B cell (primary cell): ENCODE results near the gene AARS1. TPM values are rescaled to one million over a fixed set of nuclear protein-coding genes. Genes with fewer than 3 reads are reported as not detected.
"Not testable (repeated sequence)": the region's sequence is repeated elsewhere in the genome, so short reads cannot be mapped to it uniquely, and the experiment has no call there.

ENCODE experiments used
- ATAC-seq: fragments of 200-7000 bp; cut with Tn5 transposase; one replicate; pipeline ENCODE4 v1.10.0; 2021; ENCODE audit warnings: low read depth, mild to moderate bottlenecking, moderate number of reproducible peaks, moderate library complexity
- CTCF ChIA-PET: fragments of 350-600 bp; sonication (Branson Sonifier 250); formaldehyde crosslinking; loops from one replicate; lab custom pipeline; 2021; ENCODE audit warnings: antibody characterized with exemption, inconsistent platforms; lab: Charles Lee
- POLR2A ChIA-PET: fragments of 350-600 bp; sonication (Branson Sonifier 250); formaldehyde crosslinking; loops from one replicate; lab custom pipeline; 2021; ENCODE audit warnings: antibody characterized with exemption; lab: Charles Lee
- DNase-seq: peaks from one replicate; pipeline ENCODE4 v3.0.0; 2013
- H2AFZ ChIP-seq: 2 replicates; pipeline ENCODE4 v1.6.1; 2012; ENCODE audit warnings: mild to moderate bottlenecking, low read depth, low read length; ENCODE audit not compliant: insufficient read depth, poor library complexity, severe bottlenecking
- H3K27ac ChIP-seq, 2 donors: 1 replicate in 1 of 2; 2 replicates in 1 of 2; pipeline ENCODE4 v1.5.1; 2012 to 2013; ENCODE audit warnings: low read length in 2 of 2, mild to moderate bottlenecking in 2 of 2, moderate library complexity in 1 of 2
- H3K27me3 ChIP-seq, 4 experiments: fragments of 200-600 bp in 1 of 4; sonication (generic) in 1 of 4; replicated peaks in 1 of 4; 1 replicate in 2 of 4; 2 replicates in 2 of 4; pipeline versions ENCODE4 v1.6.1 to v1.7.0; 2013 to 2016; ENCODE audit warnings: low read length in 3 of 4, mild to moderate bottlenecking in 2 of 4, mixed read lengths in 1 of 4, moderate library complexity in 1 of 4; ENCODE audit not compliant: insufficient read depth in 4 of 4, control insufficient read depth in 3 of 4; ENCODE audit errors: control extremely low read depth in 1 of 4
- H3K36me3 ChIP-seq, 2 experiments: replicated peaks in 1 of 2; 1 replicate in 1 of 2; 2 replicates in 1 of 2; pipeline versions ENCODE4 v1.6.1 to v1.7.1; 2013; ENCODE audit warnings: low read length in 1 of 2; ENCODE audit not compliant: insufficient read depth in 2 of 2, control insufficient read depth in 1 of 2; ENCODE audit errors: control extremely low read depth in 1 of 2, extremely low read depth in 1 of 2
- H3K4me1 ChIP-seq, 2 donors: fragments of 200-600 bp in 1 of 2; sonication (generic) in 1 of 2; 1 replicate in 1 of 2; 2 replicates in 1 of 2; pipeline versions ENCODE4 v1.5.1 to v1.6.1; 2013 to 2017; ENCODE audit warnings: low read length in 2 of 2; ENCODE audit not compliant: control insufficient read depth in 2 of 2, insufficient read depth in 2 of 2
- H3K4me2 ChIP-seq: replicated peaks from 2 replicates; pipeline ENCODE3; 2012; ENCODE audit warnings: mild to moderate bottlenecking, low read depth, low read length; ENCODE audit not compliant: poor library complexity, severe bottlenecking
- H3K4me3 ChIP-seq, 5 experiments: fragments of 200-600 bp in 1 of 5; sonication (generic) in 1 of 5; 1 replicate in 3 of 5; 2 replicates in 2 of 5; pipeline versions ENCODE4 v1.5.1 to v1.7.0; 2011 to 2016; ENCODE audit warnings: low read length in 4 of 5, mild to moderate bottlenecking in 4 of 5, low read depth in 2 of 5, control low read depth in 1 of 5, moderate library complexity in 1 of 5; ENCODE audit not compliant: insufficient read depth in 1 of 5; ENCODE audit errors: control extremely low read depth in 1 of 5, extremely low read depth in 1 of 5
- H3K79me2 ChIP-seq: fragments of 200-600 bp; sonication (generic); one replicate; pipeline ENCODE4 v1.6.0; 2016; ENCODE audit warnings: low read length; ENCODE audit not compliant: control insufficient read depth, insufficient read depth
- H3K9ac ChIP-seq: fragments of 200-600 bp; sonication (generic); 2 replicates; pipeline ENCODE4 v1.6.1; 2017; ENCODE audit warnings: mild to moderate bottlenecking, low read length, moderate library complexity
- H3K9me3 ChIP-seq, 3 donors: one replicate each; pipeline versions ENCODE4 v1.6.1 to v1.7.1; 2013; ENCODE audit warnings: low read length in 2 of 3; ENCODE audit not compliant: control insufficient read depth in 2 of 3, insufficient read depth in 1 of 3; ENCODE audit errors: control extremely low read depth in 1 of 3
- H4K20me1 ChIP-seq: 2 replicates; pipeline ENCODE4 v1.6.0; 2012; ENCODE audit warnings: mild to moderate bottlenecking, low read length; ENCODE audit not compliant: insufficient read depth, control insufficient read depth, poor library complexity, severe bottlenecking
- H3K27ac Mint-ChIP-seq: one replicate; pipeline ENCODE4 v1.8.0; 2021; ENCODE audit warnings: mixed read lengths
- H3K27me3 Mint-ChIP-seq: one replicate; pipeline ENCODE4 v1.8.0; 2021; ENCODE audit warnings: mixed read lengths
- H3K4me1 Mint-ChIP-seq: one replicate; pipeline ENCODE4 v1.8.0; 2021; ENCODE audit warnings: mixed read lengths
- H3K4me3 Mint-ChIP-seq: one replicate; pipeline ENCODE4 v1.8.0; 2021; ENCODE audit warnings: mixed read lengths
- H3K9me3 Mint-ChIP-seq: one replicate; pipeline ENCODE4 v1.8.0; 2022; ENCODE audit warnings: mixed read lengths; ENCODE audit not compliant: insufficient read depth
- EZH2 ChIP-seq: IDR thresholded peaks from 2 replicates; pipeline ENCODE4 v1.6.1; 2012; ENCODE audit warnings: borderline replicate concordance, low read depth, mild to moderate bottlenecking, moderate library complexity, low read length; ENCODE audit not compliant: insufficient read depth, poor library complexity, severe bottlenecking
- WGBS: methylation state at CpG from one replicate; pipeline ENCODE4 v1.1.5; 2013; ENCODE audit warnings: missing lambda C conversion rate; ENCODE audit not compliant: insufficient coverage; 5-methylcytosine and 5-hydroxymethylcytosine counted together
- intact Hi-C: fragments of 100-400 bp; cut with micrococcal nuclease; formaldehyde crosslinking; loops from one replicate; pipeline ENCODE4 v1.10.0; 2022
- polyA plus RNA-seq: library from polyadenylated mRNA; depleted of rRNA; stranded (reverse); fragments of >200 nt; gene quantifications from 2 replicates; pipeline ENCODE4 v1.2.3, GENCODE V29; 2012
- total RNA-seq, 2 donors: library from RNA; stranded (reverse); fragments of 120-200 nt in 1 of 2; gene quantifications; 1 replicate in 1 of 2; 2 replicates in 1 of 2; pipeline versions ENCODE4 v1.2.3 to v1.2.4, GENCODE V29; 2013 to 2022
- TF ChIP-seq, protein P1 (sequence below): fragments of 200-600 bp; IDR thresholded peaks from one replicate; pipeline ENCODE4 v1.8.0; 2022; ENCODE audit warnings: antibody characterized with exemption, mild to moderate bottlenecking

Gene AARS1
- total and polyA plus RNA-seq, 2 donors (not counting 1 experiment from before 2014, with no cell fraction given): 27.7 to 57.8 TPM

DNA sequence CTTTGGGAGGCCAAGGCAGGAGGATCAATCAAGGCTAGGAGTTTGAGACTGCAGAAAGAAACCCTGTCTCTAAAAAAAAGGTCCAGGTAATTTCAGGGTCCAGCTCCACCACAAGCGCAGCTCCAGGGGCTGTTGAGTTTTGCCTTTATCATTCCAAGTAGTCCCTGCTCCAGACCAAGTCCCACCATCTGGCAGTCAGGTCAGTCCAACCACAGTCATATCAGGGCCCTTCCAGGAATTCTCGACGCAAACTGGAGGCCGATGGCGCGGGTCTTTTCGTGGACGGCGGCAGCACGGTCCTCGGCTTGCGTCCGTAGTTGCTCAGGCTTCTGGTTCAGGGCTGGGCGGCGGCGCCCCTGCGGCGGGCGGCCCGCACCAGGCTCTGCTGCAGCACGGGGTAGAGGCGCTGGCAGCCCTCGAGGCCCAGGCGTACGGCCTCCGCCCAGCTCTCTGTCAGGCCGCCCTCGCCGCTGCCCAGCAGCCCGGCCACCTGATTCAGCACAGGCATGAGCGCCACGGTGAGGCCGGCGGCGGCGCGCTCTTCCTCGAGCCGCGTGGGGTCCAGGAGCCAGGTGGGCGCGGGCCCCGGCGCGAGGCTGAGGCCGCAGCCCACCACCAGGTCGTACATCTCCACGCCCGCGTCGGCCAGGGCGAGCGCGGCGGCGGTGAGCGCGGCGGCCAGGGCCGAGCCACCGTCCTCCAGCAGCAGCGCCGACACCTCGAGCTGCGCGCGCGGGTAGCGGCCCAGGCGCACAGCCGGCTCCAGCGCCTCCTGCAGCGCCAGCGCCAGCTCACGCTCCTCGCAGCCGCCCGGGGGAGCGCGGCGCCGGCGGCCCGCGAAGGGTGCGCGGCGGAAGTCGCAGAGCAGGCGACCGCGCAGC, 38.3 kb downstream of the AARS1 start:
- peak overlapping the region; percentile 78 for H3K9ac ChIP-seq
- H3K9me3 Mint-ChIP-seq: no peaks in the 10 kb centered on the region
- ChIA-PET POLR2A (interaction anchor here (1.2 kb wide), 1 partner anchor 96 kb away, joined by 4 read pairs; the partner anchor contains the start of gene DDX19A), CTCF (interaction anchor here (0.7 to 1.8 kb wide), 5 partner anchors 17 to 130 kb away, joined by 3 to 4 read pairs (median 4); partner anchors contain the start of gene AARS1)
- TF ChIP-seq EZH2: no peak
- TF ChIP-seq, protein P1, sequence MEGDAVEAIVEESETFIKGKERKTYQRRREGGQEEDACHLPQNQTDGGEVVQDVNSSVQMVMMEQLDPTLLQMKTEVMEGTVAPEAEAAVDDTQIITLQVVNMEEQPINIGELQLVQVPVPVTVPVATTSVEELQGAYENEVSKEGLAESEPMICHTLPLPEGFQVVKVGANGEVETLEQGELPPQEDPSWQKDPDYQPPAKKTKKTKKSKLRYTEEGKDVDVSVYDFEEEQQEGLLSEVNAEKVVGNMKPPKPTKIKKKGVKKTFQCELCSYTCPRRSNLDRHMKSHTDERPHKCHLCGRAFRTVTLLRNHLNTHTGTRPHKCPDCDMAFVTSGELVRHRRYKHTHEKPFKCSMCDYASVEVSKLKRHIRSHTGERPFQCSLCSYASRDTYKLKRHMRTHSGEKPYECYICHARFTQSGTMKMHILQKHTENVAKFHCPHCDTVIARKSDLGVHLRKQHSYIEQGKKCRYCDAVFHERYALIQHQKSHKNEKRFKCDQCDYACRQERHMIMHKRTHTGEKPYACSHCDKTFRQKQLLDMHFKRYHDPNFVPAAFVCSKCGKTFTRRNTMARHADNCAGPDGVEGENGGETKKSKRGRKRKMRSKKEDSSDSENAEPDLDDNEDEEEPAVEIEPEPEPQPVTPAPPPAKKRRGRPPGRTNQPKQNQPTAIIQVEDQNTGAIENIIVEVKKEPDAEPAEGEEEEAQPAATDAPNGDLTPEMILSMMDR: no peak
- peak overlapping the region; percentile 84 for H2AFZ ChIP-seq
- peak; percentile 5 for ATAC-seq
- intact Hi-C loops: loop anchor here (1.0 to 5.0 kb wide), 3 partner anchors 95 to 272 kb away; partner anchors contain the start of genes COG4, DDX19A, FCSK and SF3B3
- no peaks in the 10 kb centered on the region for H3K27me3 ChIP-seq
- peak overlapping the region; percentile 90 for H3K4me3 Mint-ChIP-seq
- peaks cover 15% of the 10 kb centered on the region for H3K4me1 Mint-ChIP-seq
- H3K9me3 ChIP-seq: peaks cover 0 to 8% (median 0%) of the 10 kb centered on the region in 3 donors
- peak overlapping the region; percentile 94 for H3K4me2 ChIP-seq
- peak overlapping the region in 1 of 2 donors; percentile 78 for H3K27ac ChIP-seq
- no peak for DNase-seq
- peak overlapping the region; percentile 86 for H3K27ac Mint-ChIP-seq
- peaks cover 6% of the 10 kb centered on the region for H4K20me1 ChIP-seq
- WGBS: 2% methylated on average over 92 of the region's 92 CpGs
- no peaks in the 10 kb centered on the region for H3K27me3 Mint-ChIP-seq
- peak overlapping the region; percentile 19 to 76 (median 65) for H3K4me3 ChIP-seq
- H3K79me2 ChIP-seq: peaks cover 14% of the 10 kb centered on the region
- peaks cover 0 to 28% of the 10 kb centered on the region in 2 experiments for H3K36me3 ChIP-seq
- peaks cover 0 to 24% of the 10 kb centered on the region in 2 donors for H3K4me1 ChIP-seq

DNA sequence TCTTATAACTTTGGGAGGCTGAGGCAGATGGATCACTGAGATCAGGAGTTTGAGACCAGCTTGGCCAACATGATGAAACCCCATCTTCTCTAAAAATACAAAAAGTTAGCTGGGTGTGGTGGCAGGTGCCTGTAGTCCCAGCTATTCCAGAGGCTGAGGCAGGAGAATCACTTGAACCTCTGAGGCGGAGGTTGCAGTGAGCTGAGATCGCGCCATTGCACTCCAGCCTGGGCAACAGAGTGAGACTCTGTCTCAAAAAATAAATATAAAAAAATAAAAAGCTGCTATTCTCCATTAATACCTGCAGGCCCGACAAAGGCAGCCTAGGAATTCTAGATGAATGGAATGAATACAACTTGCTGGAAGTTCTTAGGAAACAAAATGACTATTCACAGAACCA, 39.6 kb downstream of the AARS1 start:
- H4K20me1 ChIP-seq, H3K27me3 Mint-ChIP-seq, H3K27me3 ChIP-seq, H3K9me3 Mint-ChIP-seq, DNase-seq, H3K4me2 ChIP-seq, H3K9ac ChIP-seq, POLR2A ChIA-PET, H2AFZ ChIP-seq, ATAC-seq, H3K9me3 ChIP-seq, H3K4me3 ChIP-seq, H3K27ac ChIP-seq: not testable (repeated sequence)
- H3K4me1 ChIP-seq: peaks cover 0 to 24% of the 10 kb centered on the region in 2 donors
- CTCF ChIA-PET: interaction anchor here (0.6 to 0.7 kb wide), 2 partner anchors 17 to 266 kb away, joined by 3 read pairs; no protein-coding TSS in a partner anchor
- H3K79me2 ChIP-seq: peaks cover 14% of the 10 kb centered on the region
- WGBS: no CpG with 5 or more reads among the region's 4 CpGs
- H3K36me3 ChIP-seq: peaks cover 0 to 21% of the 10 kb centered on the region in 2 experiments
- Mint-ChIP-seq H3K4me1 (peaks cover 15% of the 10 kb centered on the region), H3K4me3 (peak overlapping the region; percentile 59), H3K27ac (peak overlapping the region; percentile 26)
- intact Hi-C loops: loop anchor here (5.0 kb wide), 1 partner anchor 203 kb away; the partner anchor contains the start of gene FCSK

DNA sequence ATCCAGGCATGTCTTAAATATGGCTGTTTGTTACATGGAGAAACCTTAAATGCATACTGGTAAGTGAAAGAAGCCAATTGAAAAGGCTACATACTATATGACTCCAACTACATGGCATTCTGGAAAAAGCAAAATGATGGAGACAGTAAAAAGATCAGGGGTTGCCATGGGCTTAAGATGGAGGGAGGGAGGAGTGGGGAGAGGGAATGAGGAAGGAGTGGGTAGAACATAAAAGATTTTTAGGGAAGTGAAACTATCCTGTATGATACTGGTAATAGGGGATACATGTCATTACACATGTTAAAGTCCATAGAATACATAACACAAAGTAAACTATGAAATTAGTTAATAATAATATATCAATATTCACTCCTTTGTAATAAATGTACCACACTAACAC, 50.5 kb downstream of the AARS1 start:
- H3K27me3 ChIP-seq, H3K4me3 ChIP-seq, H2AFZ ChIP-seq, H3K36me3 ChIP-seq, H4K20me1 ChIP-seq, H3K79me2 ChIP-seq, H3K4me2 ChIP-seq, H3K9ac ChIP-seq, H3K4me3 Mint-ChIP-seq, intact Hi-C loops, H3K9me3 ChIP-seq, H3K27ac ChIP-seq, H3K9me3 Mint-ChIP-seq, H3K4me1 ChIP-seq, H3K27me3 Mint-ChIP-seq, POLR2A ChIA-PET, H3K4me1 Mint-ChIP-seq, CTCF ChIA-PET, ATAC-seq, H3K27ac Mint-ChIP-seq: not testable (repeated sequence)
- peak; percentile 53 for DNase-seq
